AG10803 (cell line): Measurements from ENCODE around the gene USP53.

Experiments
- DNase-seq: peaks from one replicate; pipeline ENCODE4 v3.0.0; 2010; ENCODE audit warnings: low read depth
- H3K4me3 ChIP-seq: 2 replicates; pipeline ENCODE4 v1.5.1; 2011; ENCODE audit warnings: mild to moderate bottlenecking, low read length, control low read depth
- TF ChIP-seq, protein P1 (sequence below): conservative IDR thresholded peaks from 2 replicates; pipeline ENCODE4 v1.5.1; 2011; ENCODE audit warnings: mild to moderate bottlenecking, low read length, control low read depth, inconsistent platforms

Gene USP53

GRCh38 chr4:119299260-119299671 lies 86.8 kb downstream of the USP53 start:
- peak overlapping the region; percentile 97 for H3K4me3 ChIP-seq
- DNase-seq, result peak; percentile 22
- TF ChIP-seq, protein P1, sequence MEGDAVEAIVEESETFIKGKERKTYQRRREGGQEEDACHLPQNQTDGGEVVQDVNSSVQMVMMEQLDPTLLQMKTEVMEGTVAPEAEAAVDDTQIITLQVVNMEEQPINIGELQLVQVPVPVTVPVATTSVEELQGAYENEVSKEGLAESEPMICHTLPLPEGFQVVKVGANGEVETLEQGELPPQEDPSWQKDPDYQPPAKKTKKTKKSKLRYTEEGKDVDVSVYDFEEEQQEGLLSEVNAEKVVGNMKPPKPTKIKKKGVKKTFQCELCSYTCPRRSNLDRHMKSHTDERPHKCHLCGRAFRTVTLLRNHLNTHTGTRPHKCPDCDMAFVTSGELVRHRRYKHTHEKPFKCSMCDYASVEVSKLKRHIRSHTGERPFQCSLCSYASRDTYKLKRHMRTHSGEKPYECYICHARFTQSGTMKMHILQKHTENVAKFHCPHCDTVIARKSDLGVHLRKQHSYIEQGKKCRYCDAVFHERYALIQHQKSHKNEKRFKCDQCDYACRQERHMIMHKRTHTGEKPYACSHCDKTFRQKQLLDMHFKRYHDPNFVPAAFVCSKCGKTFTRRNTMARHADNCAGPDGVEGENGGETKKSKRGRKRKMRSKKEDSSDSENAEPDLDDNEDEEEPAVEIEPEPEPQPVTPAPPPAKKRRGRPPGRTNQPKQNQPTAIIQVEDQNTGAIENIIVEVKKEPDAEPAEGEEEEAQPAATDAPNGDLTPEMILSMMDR, result no peak

DNA sequence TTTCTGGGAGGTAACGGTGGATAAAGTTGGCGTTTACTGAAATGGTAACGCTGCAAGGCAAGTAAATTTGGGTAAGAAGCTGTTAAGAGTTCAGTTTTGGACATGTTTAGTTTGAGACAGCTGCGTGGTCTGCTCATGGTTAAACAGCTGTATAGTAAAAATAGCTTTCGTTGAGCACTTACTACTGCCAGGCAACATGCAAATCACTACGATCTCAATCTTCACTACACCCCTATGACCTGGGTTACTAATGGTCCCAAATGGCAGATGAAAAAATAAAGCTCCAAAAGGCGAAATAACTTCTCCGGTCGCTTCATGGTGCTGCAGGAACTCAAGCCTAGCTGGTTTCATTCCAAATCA lies 87.2 kb downstream of the USP53 start:
- DNase-seq, result no peak
- H3K4me3 ChIP-seq, result peak overlapping the region; percentile 97
- TF ChIP-seq, protein P1, result no peak

DNA sequence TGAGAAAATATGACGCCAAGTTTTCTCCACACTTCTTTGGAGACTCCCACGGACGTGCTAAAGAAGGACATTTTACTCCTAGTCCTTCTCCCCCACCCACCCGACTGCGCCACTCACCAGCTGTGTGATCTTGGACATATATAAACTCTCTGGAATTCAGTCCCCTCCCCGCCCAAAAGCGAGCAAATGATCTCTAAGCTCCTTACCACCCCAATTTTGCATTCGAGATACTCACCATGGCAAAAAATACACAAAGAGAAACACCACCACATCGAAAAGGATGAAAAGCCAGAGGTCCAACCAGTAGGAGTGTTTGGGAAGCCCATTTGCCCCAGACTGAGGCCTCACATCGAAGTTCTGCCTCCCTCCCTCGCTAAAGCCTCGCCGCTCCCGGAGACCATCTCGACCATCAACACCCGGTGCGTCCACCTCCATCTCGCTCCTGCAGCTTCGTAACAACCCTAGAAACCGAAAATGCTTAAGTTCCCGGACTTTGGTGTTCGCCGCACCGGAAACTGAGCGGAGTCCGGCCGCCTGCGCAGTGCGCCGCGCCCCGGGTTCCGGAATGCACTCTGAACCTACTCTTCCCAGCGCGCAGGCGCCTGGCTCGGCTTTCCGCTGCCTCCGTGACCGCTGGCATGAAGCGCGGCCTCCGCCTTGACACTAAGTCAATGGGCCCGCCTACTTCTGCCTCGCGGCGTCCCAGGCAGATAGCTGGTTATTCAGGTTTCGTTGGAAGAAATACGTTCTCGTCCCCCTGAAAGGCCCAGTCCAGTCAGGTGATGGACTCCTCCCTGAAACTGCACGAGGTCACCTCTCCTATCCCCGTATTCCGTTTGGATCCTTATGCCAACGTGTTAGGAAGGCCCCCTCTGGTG lies 87.8 kb downstream of the USP53 start:
- H3K4me3 ChIP-seq, result peak overlapping the region; percentile 97
- peak; percentile 91 for DNase-seq
- TF ChIP-seq, protein P1, result peak; percentile 28

DNA sequence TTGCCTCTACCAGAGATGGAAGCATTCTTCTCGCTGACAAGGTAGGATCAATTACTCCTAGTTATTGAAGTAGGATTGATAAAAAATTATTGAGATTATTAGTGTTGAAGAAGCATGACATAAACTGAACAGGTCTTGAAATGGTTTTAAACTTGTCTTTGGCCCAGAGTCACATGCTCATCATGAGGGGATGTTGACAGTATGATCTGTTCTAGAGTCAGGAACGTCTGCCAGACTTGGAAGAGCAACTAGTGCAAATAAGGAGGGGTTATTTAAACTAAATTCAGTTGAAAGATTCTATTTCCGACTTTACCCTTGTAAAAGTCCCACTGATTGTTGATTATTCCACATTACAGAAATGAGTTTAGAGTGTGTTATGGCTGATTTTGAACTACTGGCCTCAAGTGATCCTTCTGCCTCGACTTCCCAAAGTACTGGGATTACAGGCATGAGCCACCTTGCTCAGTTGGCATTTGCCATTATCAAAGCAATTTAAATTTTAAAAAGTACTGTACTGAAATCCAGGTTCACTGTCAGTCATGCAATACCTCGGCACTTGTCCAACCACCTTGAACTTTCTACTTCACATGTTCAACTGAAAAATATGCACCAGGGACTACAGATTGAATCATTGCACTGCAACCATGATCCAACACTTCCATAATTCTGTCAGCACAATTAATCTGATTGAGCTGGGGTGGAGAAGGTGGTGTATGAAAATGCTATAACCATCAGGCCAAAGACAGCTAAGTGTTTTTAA lies 89.7 kb downstream of the USP53 start:
- TF ChIP-seq, protein P1, result no peak
- DNase-seq, result no peak

DNA sequence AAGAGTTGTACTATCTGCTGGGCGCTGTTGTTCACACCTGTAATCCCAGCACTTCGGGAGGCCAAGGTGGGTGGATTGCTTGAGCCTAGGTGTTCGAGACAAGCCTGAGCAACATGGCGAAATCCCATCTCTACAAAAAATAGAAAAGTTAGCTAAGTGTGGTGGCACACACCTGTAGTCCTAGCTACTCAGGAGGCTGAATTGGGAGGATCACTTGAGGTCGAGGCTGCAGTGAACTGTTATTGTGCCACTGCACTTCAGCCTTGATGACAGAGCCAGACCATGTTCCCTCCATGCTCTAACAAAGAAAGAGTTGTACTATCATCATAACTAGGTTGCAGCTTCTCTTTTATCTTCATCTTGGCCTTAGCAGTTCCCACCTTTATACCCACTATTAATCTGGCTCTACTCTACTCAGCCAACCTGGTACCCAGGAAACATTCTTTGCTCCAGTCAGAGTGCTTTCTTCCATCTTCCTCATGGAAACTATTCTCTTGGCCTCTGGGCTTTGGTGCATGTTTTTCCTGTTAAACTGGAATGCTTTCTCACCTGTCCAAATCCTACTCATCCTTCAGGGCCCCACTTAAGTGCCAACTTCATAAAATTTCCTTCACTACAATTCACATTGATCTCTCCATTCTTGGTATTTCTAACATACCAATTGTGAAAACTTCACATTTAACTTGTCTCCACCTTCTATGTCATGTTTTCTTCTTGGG lies 91.2 kb downstream of the USP53 start:
- no peak overlapping the region for H3K4me3 ChIP-seq
- TF ChIP-seq, protein P1, result no peak
- DNase-seq, result no peak

More for the DNA sequence above, 89.7 kb downstream of the USP53 start:
- no peak overlapping the region for H3K4me3 ChIP-seq

DNA sequence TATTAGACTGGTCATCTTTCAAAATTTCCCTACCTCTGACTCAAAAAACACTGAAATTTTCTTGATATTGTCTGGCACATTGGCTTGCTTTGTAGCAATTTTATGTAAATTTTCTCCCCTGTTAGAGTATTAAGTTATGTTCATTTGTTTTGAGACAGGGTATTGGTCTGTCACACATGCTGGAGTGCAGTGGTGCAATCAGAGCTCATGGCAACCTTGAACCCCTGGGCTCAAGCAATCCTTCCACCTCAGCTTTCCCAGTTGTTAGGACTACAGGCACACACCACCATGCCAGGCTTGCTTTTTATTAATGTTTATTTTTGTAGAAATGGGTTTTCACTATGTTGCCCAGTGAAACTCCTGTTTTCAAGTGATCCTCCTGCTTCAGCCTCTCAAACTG lies 91.9 kb downstream of the USP53 start:
- no peak for DNase-seq
- TF ChIP-seq, protein P1, result no peak
- no peak overlapping the region for H3K4me3 ChIP-seq
